GM21786 (cell line): ENCODE measurements around the gene ZFP30.

Experiments used
- ATAC-seq: cut with Tn5 transposase; IDR thresholded peaks from one replicate; pipeline ENCODE4 v1.9.1; 2021; ENCODE audit not compliant: unreplicated experiment

The ZFP30 gene

GRCh38 chr19:37564624-37565369 is 90.5 kb downstream of the ZFP30 start:
- no peak for ATAC-seq
